C4-2B (cell line): ENCODE data around the gene CAPN6.

Experiments used
- ZFX ChIP-seq: fragments of 450-650 bp; IDR thresholded peaks from 2 replicates; pipeline ENCODE4 v1.6.1; 2017
- TF ChIP-seq, protein P1 (sequence below): fragments of 450-650 bp; conservative IDR thresholded peaks from 2 replicates; pipeline ENCODE4 v1.5.1; 2017; ENCODE audit warnings: mild to moderate bottlenecking

DNA sequence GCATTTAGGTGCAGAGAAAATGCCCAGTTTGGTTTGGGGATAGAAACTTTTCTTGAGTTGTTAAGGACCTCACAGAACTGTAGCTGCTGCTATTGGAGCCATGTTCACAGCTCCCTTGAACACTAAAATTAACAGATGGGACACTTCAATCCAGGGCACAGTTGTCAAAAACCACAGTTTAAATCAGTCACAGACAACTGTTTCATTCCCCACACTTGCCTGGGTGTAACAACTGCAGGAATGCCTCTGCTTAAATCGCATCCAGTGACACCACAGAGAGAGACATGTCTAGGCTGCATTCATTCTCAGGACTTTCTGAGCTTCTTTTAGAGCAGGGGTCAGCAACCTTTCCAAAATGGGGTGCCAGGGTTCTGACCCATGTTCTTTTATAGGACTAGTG is 12.7 kb upstream of the CAPN6 start:
- TF ChIP-seq, protein P1, sequence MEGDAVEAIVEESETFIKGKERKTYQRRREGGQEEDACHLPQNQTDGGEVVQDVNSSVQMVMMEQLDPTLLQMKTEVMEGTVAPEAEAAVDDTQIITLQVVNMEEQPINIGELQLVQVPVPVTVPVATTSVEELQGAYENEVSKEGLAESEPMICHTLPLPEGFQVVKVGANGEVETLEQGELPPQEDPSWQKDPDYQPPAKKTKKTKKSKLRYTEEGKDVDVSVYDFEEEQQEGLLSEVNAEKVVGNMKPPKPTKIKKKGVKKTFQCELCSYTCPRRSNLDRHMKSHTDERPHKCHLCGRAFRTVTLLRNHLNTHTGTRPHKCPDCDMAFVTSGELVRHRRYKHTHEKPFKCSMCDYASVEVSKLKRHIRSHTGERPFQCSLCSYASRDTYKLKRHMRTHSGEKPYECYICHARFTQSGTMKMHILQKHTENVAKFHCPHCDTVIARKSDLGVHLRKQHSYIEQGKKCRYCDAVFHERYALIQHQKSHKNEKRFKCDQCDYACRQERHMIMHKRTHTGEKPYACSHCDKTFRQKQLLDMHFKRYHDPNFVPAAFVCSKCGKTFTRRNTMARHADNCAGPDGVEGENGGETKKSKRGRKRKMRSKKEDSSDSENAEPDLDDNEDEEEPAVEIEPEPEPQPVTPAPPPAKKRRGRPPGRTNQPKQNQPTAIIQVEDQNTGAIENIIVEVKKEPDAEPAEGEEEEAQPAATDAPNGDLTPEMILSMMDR: no peak
- TF ChIP-seq ZFX: no peak
